ENCODE measurements around the gene SLC22A16.

DNA sequence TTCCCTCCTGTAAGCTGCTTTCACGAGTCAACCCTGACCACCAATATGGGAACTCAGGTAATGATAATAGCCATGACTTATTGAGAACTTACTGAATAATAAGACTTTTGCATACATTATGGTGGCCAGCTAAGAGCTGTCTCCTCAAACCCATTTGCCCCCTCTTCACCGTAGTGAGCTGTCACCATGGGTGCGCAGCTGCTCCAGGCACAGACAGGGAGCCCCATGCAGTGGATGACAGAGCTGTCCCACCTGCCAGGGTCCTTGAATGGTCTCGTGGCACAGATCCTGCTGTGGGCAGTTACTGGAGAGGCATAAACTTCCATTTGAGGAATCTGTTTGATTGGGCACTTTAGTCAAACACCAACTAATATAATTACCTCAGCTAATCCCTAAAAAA is 1.9 kb downstream of the SLC22A16 start:
- TF ChIP-seq POLR2AphosphoS5 (IDR thresholded peaks at IDR 0.05; ENCODE audit: low read depth, low read length) (no peak), TAF1 (IDR thresholded peaks at IDR 0.05; ENCODE audit: borderline replicate concordance, low read depth, low read length) (no peak), POLR2A (IDR thresholded peaks at IDR 0.05; ENCODE audit: low read depth, low read length) (no peak)
